DND-41 (cell line): ENCODE results near the gene SHISA9.

ENCODE experiments used
- ATAC-seq: fragments of 200-7000 bp; cut with Tn5 transposase; 3 replicates; pipeline ENCODE4 v1.9.1; 2021; ENCODE audit warnings: low read depth; ENCODE audit not compliant: insufficient read depth
- DNase-seq: peaks from one replicate; pipeline ENCODE4 v3.0.0-alpha.2; 2020
- H2AFZ ChIP-seq: 2 replicates; pipeline ENCODE4 v1.6.0; 2012; ENCODE audit warnings: low read depth, low read length
- H3K27ac ChIP-seq: 2 replicates; pipeline ENCODE4 v1.5.1; 2012; ENCODE audit warnings: low read length, inconsistent platforms
- H3K27me3 ChIP-seq: fragments of 200-600 bp; sonication (generic); 2 replicates; pipeline ENCODE4 v1.6.0; 2012; ENCODE audit warnings: low read length, mild to moderate bottlenecking, inconsistent platforms; ENCODE audit not compliant: insufficient read depth, poor library complexity
- H3K36me3 ChIP-seq: 2 replicates; pipeline ENCODE4 v1.5.1; 2012; ENCODE audit warnings: low read length, inconsistent platforms; ENCODE audit not compliant: insufficient read depth
- H3K4me1 ChIP-seq: 2 replicates; pipeline ENCODE4 v1.5.1; 2012; ENCODE audit warnings: mild to moderate bottlenecking, low read length; ENCODE audit not compliant: insufficient read depth
- H3K4me2 ChIP-seq: 2 replicates; pipeline ENCODE4 v1.6.0; 2012; ENCODE audit warnings: mild to moderate bottlenecking, moderate library complexity, low read length, inconsistent platforms; ENCODE audit not compliant: insufficient read depth
- H3K4me3 ChIP-seq, 2 experiments: fragments of 200-600 bp in 1 of 2; shearing (Covaris generic) in 1 of 2; 2 replicates each; pipeline ENCODE4 v1.5.1; 2012 to 2016; ENCODE audit warnings: inconsistent platforms in 2 of 2, low read length in 2 of 2, mild to moderate bottlenecking in 2 of 2, low read depth in 1 of 2, moderate library complexity in 1 of 2
- H3K79me2 ChIP-seq: 2 replicates; pipeline ENCODE4 v1.6.0; 2012; ENCODE audit warnings: low read length, inconsistent platforms; ENCODE audit not compliant: insufficient read depth
- H3K9ac ChIP-seq: 2 replicates; pipeline ENCODE4 v1.6.0; 2012; ENCODE audit warnings: low read depth, mild to moderate bottlenecking, inconsistent platforms, low read length, moderate library complexity
- H3K9me3 ChIP-seq: 2 replicates; pipeline ENCODE4 v1.5.1; 2012; ENCODE audit warnings: low read length, moderate library complexity, mild to moderate bottlenecking, inconsistent platforms; ENCODE audit not compliant: insufficient read depth, severe bottlenecking
- H4K20me1 ChIP-seq: 2 replicates; pipeline ENCODE4 v1.6.0; 2012; ENCODE audit warnings: low read length; ENCODE audit not compliant: insufficient read depth
- CTCF ChIP-seq: IDR thresholded peaks from 2 replicates; pipeline ENCODE4 v1.5.1; 2012; ENCODE audit warnings: borderline replicate concordance, low read length, moderate library complexity, mild to moderate bottlenecking; ENCODE audit not compliant: poor library complexity, severe bottlenecking; ENCODE audit errors: extremely low read depth
- EZH2 ChIP-seq: IDR thresholded peaks from 3 replicates; pipeline ENCODE4 v1.6.1; 2012; ENCODE audit warnings: borderline replicate concordance, low read depth, mild to moderate bottlenecking, moderate library complexity, low read length, inconsistent platforms; ENCODE audit not compliant: severe bottlenecking

SHISA9 gene

GRCh38 chr16:13012601-13013000 is 111.2 kb downstream of the SHISA9 start:
- Histone ChIP-seq H3K27me3 (no peaks in the 10 kb centered on the region), H2AFZ (no peak overlapping the region), H3K4me2 (no peak overlapping the region), H3K9me3 (no peaks in the 10 kb centered on the region), H3K27ac (no peak overlapping the region), H3K9ac (no peak overlapping the region), H3K4me1 (no peaks in the 10 kb centered on the region), H3K79me2 (no peaks in the 10 kb centered on the region), H4K20me1 (no peaks in the 10 kb centered on the region), H3K4me3 (no peak overlapping the region), H3K36me3 (no peaks in the 10 kb centered on the region)
- ATAC-seq: no peak
- TF ChIP-seq CTCF: no peak
- no peak for TF ChIP-seq EZH2
- no peak for DNase-seq

DNA sequence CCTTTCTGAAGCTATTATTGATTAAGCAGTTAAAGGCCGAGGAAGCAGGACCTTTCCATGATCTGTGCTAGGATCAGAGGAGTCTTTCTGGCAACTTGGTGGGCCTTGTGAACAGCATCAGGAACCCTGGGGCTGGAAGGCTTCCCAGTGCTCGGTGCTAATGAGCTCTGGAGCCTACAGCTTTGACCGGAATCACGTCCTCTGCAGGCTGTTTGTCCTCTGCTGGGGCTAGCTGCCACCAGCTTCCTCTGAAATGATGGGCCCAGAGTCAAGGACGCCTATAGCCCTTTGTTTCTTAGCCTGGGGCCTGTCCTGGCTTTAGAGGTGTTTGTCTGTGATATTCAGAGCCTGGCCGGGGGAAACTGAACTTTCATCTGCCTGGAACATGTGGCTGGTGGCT is 111.6 kb downstream of the SHISA9 start:
- Histone ChIP-seq H4K20me1 (no peaks in the 10 kb centered on the region), H3K9ac (no peak overlapping the region), H3K4me2 (no peak overlapping the region), H3K27me3 (no peaks in the 10 kb centered on the region), H3K4me1 (no peaks in the 10 kb centered on the region), H3K36me3 (no peaks in the 10 kb centered on the region), H2AFZ (no peak overlapping the region), H3K27ac (no peak overlapping the region), H3K9me3 (no peaks in the 10 kb centered on the region), H3K79me2 (no peaks in the 10 kb centered on the region), H3K4me3 (no peak overlapping the region)
- TF ChIP-seq EZH2: no peak
- no peak for TF ChIP-seq CTCF
- DNase-seq: no peak
- no peak for ATAC-seq

DNA sequence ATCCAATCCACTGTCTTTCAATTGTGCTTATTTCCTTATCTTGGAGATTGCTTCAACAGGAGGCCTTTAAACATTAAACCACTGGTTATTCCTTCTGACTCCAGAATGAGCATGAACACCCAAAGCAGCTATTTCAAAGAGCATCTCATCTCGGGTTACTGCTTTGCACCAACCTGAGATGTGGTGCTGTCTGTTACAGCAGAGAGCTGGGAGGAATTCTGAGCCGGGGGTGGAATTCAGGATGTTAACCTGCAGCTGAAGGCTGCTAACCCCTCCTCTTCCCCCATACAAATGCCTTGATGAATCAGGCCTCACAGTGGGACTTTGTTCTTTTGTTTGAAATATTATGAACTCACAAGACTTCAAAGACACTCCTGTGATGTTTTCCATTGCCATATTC is 113.1 kb downstream of the SHISA9 start:
- no peaks in the 10 kb centered on the region for H4K20me1 ChIP-seq
- no peaks in the 10 kb centered on the region for H3K4me1 ChIP-seq
- no peaks in the 10 kb centered on the region for H3K9me3 ChIP-seq
- H3K4me2 ChIP-seq: no peak overlapping the region
- H3K36me3 ChIP-seq: no peaks in the 10 kb centered on the region
- no peak for TF ChIP-seq EZH2
- no peak for TF ChIP-seq CTCF
- no peaks in the 10 kb centered on the region for H3K27me3 ChIP-seq
- H3K4me3 ChIP-seq: no peak overlapping the region
- H3K27ac ChIP-seq: no peak overlapping the region
- DNase-seq (no peak), ATAC-seq (no peak)
- no peaks in the 10 kb centered on the region for H3K79me2 ChIP-seq
- H3K9ac ChIP-seq: no peak overlapping the region
- no peak overlapping the region for H2AFZ ChIP-seq

- no peaks in the 10 kb centered on the region for H3K27me3 ChIP-seq
- H3K79me2 ChIP-seq: no peaks in the 10 kb centered on the region
- no peaks in the 10 kb centered on the region for H4K20me1 ChIP-seq
- no peak overlapping the region for H3K4me3 ChIP-seq
- TF ChIP-seq CTCF (no peak), EZH2 (no peak)
- no peaks in the 10 kb centered on the region for H3K9me3 ChIP-seq
- no peak overlapping the region for H3K27ac ChIP-seq
- H2AFZ ChIP-seq: no peak overlapping the region
- no peak overlapping the region for H3K9ac ChIP-seq
- H3K4me1 ChIP-seq: no peaks in the 10 kb centered on the region
- H3K4me2 ChIP-seq: no peak overlapping the region
- no peak for DNase-seq
- no peak for ATAC-seq
- H3K36me3 ChIP-seq: no peaks in the 10 kb centered on the region
These were observed 116.6 kb downstream of the SHISA9 start for GRCh38 chr16:13018026-13018425.
